Astrocyte of the spinal cord (primary cell): ENCODE data around the gene CAPN7.

Experiments
- DNase-seq: peaks from one replicate; pipeline ENCODE4 v3.0.0; 2011; ENCODE audit warnings: low read depth, low spot score
- H3K4me3 ChIP-seq: 2 replicates; pipeline ENCODE4 v1.5.1; 2011; ENCODE audit warnings: low read depth, mild to moderate bottlenecking, low read length, moderate library complexity
- CTCF ChIP-seq: IDR thresholded peaks from 2 replicates; pipeline ENCODE4 v1.5.1; 2012; ENCODE audit warnings: low read depth, mild to moderate bottlenecking, low read length, inconsistent platforms
- in situ Hi-C: cut with HindIII; loops from 2 replicates; pipeline ENCODE4 v1.10.0; 2017; ENCODE audit warnings: low sequenced_read_pairs

Gene CAPN7

GRCh38 chr3:15271030-15271429 lies 65.0 kb downstream of the CAPN7 start:
- no peak for DNase-seq
- in situ Hi-C loops: no loop called here
- no peak overlapping the region for H3K4me3 ChIP-seq
- TF ChIP-seq CTCF: no peak

GRCh38 chr3:15271785-15272381 lies 65.8 kb downstream of the CAPN7 start:
- DNase-seq: no peak
- no peak overlapping the region for H3K4me3 ChIP-seq
- in situ Hi-C loops: no loop called here
- no peak for TF ChIP-seq CTCF

- DNase-seq: no peak
- no peak overlapping the region for H3K4me3 ChIP-seq
- no peak for TF ChIP-seq CTCF
- in situ Hi-C loops: no loop called here
Observed at GRCh38 chr3:15272426-15273196, 66.6 kb downstream of the CAPN7 start.

GRCh38 chr3:15273227-15273626 lies 67.2 kb downstream of the CAPN7 start:
- no peak for TF ChIP-seq CTCF
- no peak for DNase-seq
- H3K4me3 ChIP-seq: no peak overlapping the region
- in situ Hi-C loops: no loop called here

DNA sequence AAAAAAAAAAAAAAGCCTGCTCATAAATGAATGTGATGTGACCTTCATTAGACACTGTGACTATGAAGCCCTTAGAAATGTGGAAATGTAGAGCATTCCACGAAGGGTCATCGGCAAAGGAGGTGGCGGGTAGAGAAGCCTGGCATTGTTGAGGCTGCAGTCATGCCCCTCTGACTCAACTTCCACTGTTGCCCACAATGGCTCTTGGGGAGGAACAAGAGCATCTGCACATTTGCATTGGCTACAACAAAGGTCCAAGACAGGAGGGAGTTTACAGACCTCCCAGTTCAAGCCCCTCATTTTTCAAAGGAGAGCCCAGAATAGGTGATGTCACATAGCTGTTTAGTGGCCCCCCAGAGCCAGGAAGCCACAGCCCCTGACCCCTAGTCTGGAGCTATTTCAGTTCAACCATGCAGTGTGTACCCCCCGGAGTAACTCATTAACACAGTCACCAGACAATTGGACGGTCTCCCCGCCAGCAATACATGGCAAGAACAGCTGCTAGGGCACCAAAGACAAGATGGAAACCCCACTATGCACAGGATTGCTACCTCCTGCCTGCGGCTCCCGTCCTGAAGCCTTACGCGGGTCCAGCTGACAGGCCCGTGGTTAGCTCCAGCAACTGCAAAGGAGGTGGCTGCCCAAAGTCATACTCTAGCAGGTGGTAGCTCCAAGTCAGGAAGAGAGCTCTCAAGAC lies 70.1 kb downstream of the CAPN7 start:
- in situ Hi-C loops: no loop called here
- no peak for DNase-seq
- no peak for TF ChIP-seq CTCF
- H3K4me3 ChIP-seq: no peak overlapping the region

DNA sequence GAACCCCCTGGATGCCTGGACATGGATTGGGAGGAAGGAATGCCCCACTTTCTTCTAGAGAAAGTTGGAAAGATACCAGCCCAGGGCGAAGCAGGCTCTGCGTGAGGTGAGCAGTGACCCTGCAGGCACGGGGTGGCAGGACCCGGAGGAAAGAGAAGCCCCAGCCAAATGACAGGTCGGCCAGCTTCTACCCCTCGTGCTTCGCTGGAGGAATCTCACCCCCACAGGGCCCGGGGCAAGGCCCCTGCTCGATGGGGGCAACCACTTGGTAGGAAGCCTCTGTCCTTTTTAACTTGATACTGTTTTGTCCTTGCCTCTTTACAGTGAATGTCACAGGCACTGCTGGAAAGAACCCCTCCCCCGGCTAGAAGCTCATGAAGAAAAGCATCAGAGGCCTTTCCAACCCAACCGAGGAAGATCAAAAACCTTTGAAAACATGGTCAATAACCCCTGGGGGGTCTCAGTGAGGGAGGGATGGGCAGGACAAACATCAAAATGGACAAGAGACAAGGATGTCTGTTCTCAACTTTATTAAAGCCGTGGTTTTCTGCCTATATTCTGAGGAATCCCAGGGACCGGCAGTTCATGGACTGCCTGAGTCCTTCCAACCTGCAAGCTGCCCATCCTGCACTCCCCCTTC lies 71.9 kb downstream of the CAPN7 start:
- no peak for DNase-seq
- in situ Hi-C loops: no loop called here
- no peak overlapping the region for H3K4me3 ChIP-seq
- TF ChIP-seq CTCF: no peak
